Endothelial cell of umbilical vein (primary cell): ENCODE results near the gene CMTM8. TPM values are rescaled to one million over a fixed set of nuclear protein-coding genes. Genes with fewer than 3 reads are reported as not detected.

Experiments
- BruUV-seq: library from RNA; stranded (reverse); fragments of 400-500 nt; replicated peaks from 2 replicates; lab custom pipeline; 2021; lab: Mats Ljungman, UMichigan
- CTCF ChIA-PET: fragments of 300-600, 350-600 bp; sonication (Branson Sonifier 250); formaldehyde crosslinking; loops from one replicate; lab custom pipeline; 2021; ENCODE audit warnings: antibody characterized with exemption, inconsistent platforms; lab: Charles Lee
- POLR2A ChIA-PET: fragments of 300-600, 350-600 bp; sonication (Branson Sonifier 250); formaldehyde crosslinking; loops from one replicate; lab custom pipeline; 2021; ENCODE audit warnings: antibody characterized with exemption, inconsistent platforms; lab: Charles Lee
- DNase-seq: peaks from one replicate; pipeline ENCODE4 v3.0.0-alpha.2; 2011; ENCODE audit warnings: low read depth, low spot score
- FAIRE-seq: peaks from 2 replicates; lab custom pipeline; 2011; peaks lifted over from hg19 to GRCh38; lab: Jason Lieb, UNC
- H2AFZ ChIP-seq: 2 replicates; pipeline ENCODE4 v1.6.0; 2012; ENCODE audit warnings: low read depth, low read length, control low read depth, inconsistent platforms
- H3K27ac ChIP-seq: 2 replicates; pipeline ENCODE4 v1.5.1; 2011; ENCODE audit warnings: low read depth, mild to moderate bottlenecking, control low read depth, low read length, moderate library complexity; ENCODE audit not compliant: insufficient read depth
- H3K27me3 ChIP-seq, 2 experiments: 2 replicates each; pipeline versions ENCODE4 v1.6.0 to v1.6.1; 2011; ENCODE audit warnings: low read length in 2 of 2, mixed read lengths in 1 of 2; ENCODE audit not compliant: control insufficient read depth in 2 of 2, insufficient read depth in 2 of 2
- H3K36me3 ChIP-seq, 2 experiments: 2 replicates in 1 of 2; 3 replicates in 1 of 2; pipeline ENCODE4 v1.5.1; 2011; ENCODE audit warnings: low read length in 2 of 2, mild to moderate bottlenecking in 1 of 2, moderate library complexity in 1 of 2; ENCODE audit not compliant: control insufficient read depth in 2 of 2, insufficient read depth in 2 of 2; ENCODE audit errors: extremely low read depth in 1 of 2
- H3K4me1 ChIP-seq: 3 replicates; pipeline ENCODE4 v1.5.1; 2011; ENCODE audit warnings: mild to moderate bottlenecking, low read length; ENCODE audit not compliant: control insufficient read depth, insufficient read depth; ENCODE audit errors: extremely low read depth
- H3K4me2 ChIP-seq: 2 replicates; pipeline ENCODE4 v1.6.1; 2011; ENCODE audit warnings: low read length, control low read depth, mixed read lengths; ENCODE audit not compliant: insufficient read depth
- H3K4me3 ChIP-seq, 3 experiments: fragments of 200-600 bp in 1 of 3; sonication (generic), shearing (Covaris generic) in 1 of 3; replicated peaks in 1 of 3; 2 replicates each; pipeline ENCODE4 v1.5.1; 2011 to 2016; ENCODE audit warnings: control low read depth in 3 of 3, low read length in 3 of 3, mild to moderate bottlenecking in 2 of 3, inconsistent platforms in 1 of 3, low read depth in 1 of 3, moderate library complexity in 1 of 3; ENCODE audit not compliant: insufficient read depth in 1 of 3
- H3K79me2 ChIP-seq: 2 replicates; pipeline ENCODE4 v1.6.0; 2012; ENCODE audit warnings: low read length, inconsistent platforms; ENCODE audit not compliant: control insufficient read depth, insufficient read depth
- H3K9ac ChIP-seq: replicated peaks from 2 replicates; pipeline ENCODE3; 2011; ENCODE audit warnings: low read length, control low read depth; ENCODE audit not compliant: insufficient read depth; ENCODE audit errors: extremely low read depth
- H3K9me1 ChIP-seq: replicated peaks from 3 replicates; pipeline ENCODE4 v1.6.0; 2011; ENCODE audit warnings: mild to moderate bottlenecking, low read length; ENCODE audit not compliant: control insufficient read depth, insufficient read depth; ENCODE audit errors: extremely low read depth
- H3K9me3 ChIP-seq: replicated peaks from 2 replicates; pipeline ENCODE4 v1.5.1; 2012; ENCODE audit warnings: low read length, inconsistent platforms; ENCODE audit not compliant: control insufficient read depth, insufficient read depth
- H4K20me1 ChIP-seq: replicated peaks from 2 replicates; pipeline ENCODE3; 2011; ENCODE audit warnings: mild to moderate bottlenecking, low read length; ENCODE audit not compliant: control insufficient read depth, insufficient read depth; ENCODE audit errors: extremely low read depth
- CTCF ChIP-seq, 2 donors: IDR thresholded peaks; 1 replicate in 1 of 2; 2 replicates in 1 of 2; pipeline ENCODE4 v1.5.1; 2011; ENCODE audit warnings: low read length in 2 of 2, mild to moderate bottlenecking in 2 of 2, moderate library complexity in 2 of 2, control low read depth in 1 of 2, inconsistent platforms in 1 of 2, low read depth in 1 of 2; ENCODE audit not compliant: insufficient read depth in 1 of 2; ENCODE audit errors: extremely low read depth in 1 of 2
- FOS ChIP-seq: IDR thresholded peaks from 2 replicates; pipeline ENCODE4 v1.6.1; 2011; ENCODE audit warnings: mild to moderate bottlenecking, low read length, moderate library complexity, borderline replicate concordance; ENCODE audit not compliant: insufficient read depth
- JUN ChIP-seq: IDR thresholded peaks from 2 replicates; pipeline ENCODE4 v1.6.1; 2011; ENCODE audit warnings: borderline replicate concordance, low read depth; ENCODE audit not compliant: insufficient read length, insufficient read depth
- POLR2AphosphoS5 ChIP-seq: IDR thresholded peaks from 2 replicates; pipeline ENCODE4 v1.6.1; 2012; ENCODE audit warnings: low read depth, mild to moderate bottlenecking, control low read depth, low read length, moderate library complexity; ENCODE audit not compliant: insufficient read depth
- dilution Hi-C: fragments of 300-500 bp; cut with MboI; formaldehyde crosslinking; loops from one replicate; pipeline ENCODE4 v1.15.0; 2019; ENCODE audit warnings: low sequenced_read_pairs; ENCODE audit not compliant: extremely low pct_ligation_motif_present
- intact Hi-C: fragments of 100-400 bp; cut with micrococcal nuclease; formaldehyde crosslinking; loops from one replicate; pipeline ENCODE4 v1.10.0; 2022
- polyA plus RNA-seq, 4 experiments: library from polyadenylated mRNA; depleted of rRNA in 3 of 4; stranded (reverse) in 3 of 4; unstranded in 1 of 4; fragments of >200 nt; gene quantifications; 2 replicates each; pipeline versions ENCODE4 v1.2.1 to v1.2.3, GENCODE V29; 2011 to 2012; ENCODE audit warnings: missing spikeins in 1 of 4
- total RNA-seq: library from RNA; stranded (reverse); gene quantifications from 2 replicates; pipeline ENCODE4 v1.2.3, GENCODE V29; 2021

The CMTM8 gene
- total and polyA plus RNA-seq, 2 donors (not counting 3 experiments of a cell fraction or from before 2014, with no cell fraction given): 7.3 to 11.9 TPM

DNA sequence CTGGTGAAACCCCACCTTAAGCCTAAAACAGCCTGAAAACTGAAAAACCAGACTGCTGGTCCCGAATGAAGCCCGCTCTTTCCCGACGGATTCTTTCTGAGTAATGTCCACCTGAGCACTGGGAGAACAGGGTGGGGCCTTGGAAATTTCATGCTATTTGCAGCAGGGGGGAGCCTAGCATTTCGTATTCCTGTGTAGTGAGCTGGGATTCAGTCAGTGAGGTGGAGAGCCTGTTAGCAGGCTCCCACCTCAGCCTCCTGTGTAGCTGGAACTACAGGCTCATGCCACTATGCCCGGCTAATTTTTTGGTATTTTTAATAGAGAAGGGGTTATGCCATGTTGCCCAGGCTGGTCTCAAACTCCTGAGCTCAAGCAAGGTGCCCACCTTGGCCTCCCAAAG is 74.7 kb downstream of the CMTM8 start:
- POLR2A ChIA-PET: no interaction called here
- Histone ChIP-seq H3K4me1 (peaks cover 9% of the 10 kb centered on the region), H3K9me1 (no peaks in the 10 kb centered on the region), H3K27me3 (no peaks in the 10 kb centered on the region), H3K36me3 (no peaks in the 10 kb centered on the region), H3K9ac (no peak overlapping the region), H3K4me2 (no peak overlapping the region), H3K9me3 (no peaks in the 10 kb centered on the region), H3K27ac (no peak overlapping the region), H4K20me1 (no peaks in the 10 kb centered on the region), H3K79me2 (no peaks in the 10 kb centered on the region), H3K4me3 (no peak overlapping the region), H2AFZ (no peak overlapping the region)
- TF ChIP-seq CTCF (IDR thresholded peaks at IDR 0.05; ENCODE audit: extremely low read depth in 1 of 2, insufficient read depth in 1 of 2, low read depth in 1 of 2, low read length in 2 of 2): no peak
- BruUV-seq: no TSS peak
- CTCF ChIA-PET: interaction anchor here (1.2 to 1.9 kb wide), 5 partner anchors 12 to 26 kb away, joined by 3 to 9 read pairs (median 4); no protein-coding TSS in a partner anchor
- DNase-seq (no peak), FAIRE-seq (no peak)
- intact Hi-C loops: no loop called here
- dilution Hi-C loops: no loop called here

DNA sequence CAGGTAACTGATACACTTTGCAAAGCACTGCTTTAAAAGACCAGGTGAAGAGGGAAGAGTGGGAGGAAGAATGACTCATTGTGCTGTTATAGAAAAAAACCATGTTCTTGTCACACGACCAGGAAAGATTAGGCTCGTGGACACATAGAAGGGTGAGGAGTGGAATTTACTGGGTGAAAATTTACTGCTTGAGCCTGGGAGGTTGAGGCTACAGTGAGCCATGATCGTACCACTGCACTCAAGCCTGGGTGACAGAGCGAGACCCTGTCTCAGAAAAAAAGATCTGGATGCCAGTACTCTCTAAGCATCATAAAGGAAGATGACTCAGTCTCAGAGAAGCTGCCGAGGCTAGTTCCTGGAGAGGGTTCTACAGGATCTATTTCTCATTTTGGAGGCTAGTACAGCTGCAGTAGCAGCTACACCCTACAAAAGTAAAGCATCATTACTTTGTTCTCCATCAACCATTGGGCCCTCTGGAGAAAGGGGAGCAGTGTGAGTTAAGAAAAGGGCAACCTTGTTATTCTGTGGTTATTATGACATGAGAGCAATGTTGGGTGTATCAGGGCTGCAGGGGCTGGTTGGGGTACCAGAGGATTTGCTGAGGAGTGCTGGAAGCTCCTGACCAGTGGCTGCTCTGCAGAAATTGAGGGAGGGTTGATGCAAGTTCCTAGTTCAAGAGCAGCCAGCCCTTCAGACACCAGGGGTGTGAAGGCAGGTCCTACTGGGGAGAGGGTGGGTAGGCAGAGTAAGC is 75.4 kb downstream of the CMTM8 start:
- H3K79me2 ChIP-seq: no peaks in the 10 kb centered on the region
- no peak overlapping the region for H3K9ac ChIP-seq
- no peaks in the 10 kb centered on the region for H3K36me3 ChIP-seq
- no peaks in the 10 kb centered on the region for H3K9me1 ChIP-seq
- TF ChIP-seq POLR2AphosphoS5 (no peak), FOS (peak; percentile 79), JUN (peak; percentile 23)
- CTCF ChIA-PET: interaction anchor here (0.8 to 1.9 kb wide), 5 partner anchors 11 to 154 kb away, joined by 3 to 9 read pairs (median 3); no protein-coding TSS in a partner anchor
- no peaks in the 10 kb centered on the region for H3K9me3 ChIP-seq
- H3K4me1 ChIP-seq: peaks cover 9% of the 10 kb centered on the region
- FAIRE-seq: peak; percentile 89
- H3K4me3 ChIP-seq: no peak overlapping the region
- H3K27ac ChIP-seq: no peak overlapping the region
- peak; percentile 52 for DNase-seq
- BruUV-seq: no TSS peak
- POLR2A ChIA-PET: no interaction called here
- H4K20me1 ChIP-seq: no peaks in the 10 kb centered on the region
- intact Hi-C loops: no loop called here
- peak overlapping the region; percentile 34 for H3K4me2 ChIP-seq
- peak overlapping the region; percentile 31 for H2AFZ ChIP-seq
- dilution Hi-C loops: no loop called here
- no peaks in the 10 kb centered on the region for H3K27me3 ChIP-seq
